Astrocyte (in vitro differentiated cells and primary cell): ENCODE results near the gene VIM.

Source experiments
- EZH2 ChIP-seq: IDR thresholded peaks from 2 replicates; pipeline ENCODE4 v1.6.1; 2012; ENCODE audit warnings: mild to moderate bottlenecking, low read length, inconsistent platforms; ENCODE audit not compliant: insufficient read depth
- TF ChIP-seq, protein P1 (sequence below): IDR thresholded peaks from 2 replicates; pipeline ENCODE4 v1.5.1; 2011; ENCODE audit warnings: low read depth, mild to moderate bottlenecking, inconsistent platforms, low read length, moderate library complexity; ENCODE audit not compliant: insufficient read depth

DNA sequence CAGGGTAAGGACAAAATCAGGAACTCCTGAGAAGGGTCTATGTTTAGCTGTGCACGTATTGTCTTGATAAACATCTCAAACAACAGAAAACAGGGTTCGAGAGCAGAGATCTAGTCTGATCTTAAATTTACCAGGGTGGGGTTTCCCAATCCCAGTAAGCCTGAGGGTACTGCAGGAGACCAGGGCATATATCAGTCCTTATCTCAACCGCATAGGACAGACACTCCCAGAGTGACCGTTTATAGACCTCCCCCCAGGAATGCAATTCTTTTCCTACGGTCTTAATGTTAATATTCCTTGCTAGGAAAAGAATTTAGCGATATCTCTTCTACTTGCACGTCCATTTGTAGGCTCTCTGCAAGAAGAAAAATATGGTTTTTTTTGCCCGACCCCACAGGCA lies 35.5 kb downstream of the VIM start:
- TF ChIP-seq, protein P1, sequence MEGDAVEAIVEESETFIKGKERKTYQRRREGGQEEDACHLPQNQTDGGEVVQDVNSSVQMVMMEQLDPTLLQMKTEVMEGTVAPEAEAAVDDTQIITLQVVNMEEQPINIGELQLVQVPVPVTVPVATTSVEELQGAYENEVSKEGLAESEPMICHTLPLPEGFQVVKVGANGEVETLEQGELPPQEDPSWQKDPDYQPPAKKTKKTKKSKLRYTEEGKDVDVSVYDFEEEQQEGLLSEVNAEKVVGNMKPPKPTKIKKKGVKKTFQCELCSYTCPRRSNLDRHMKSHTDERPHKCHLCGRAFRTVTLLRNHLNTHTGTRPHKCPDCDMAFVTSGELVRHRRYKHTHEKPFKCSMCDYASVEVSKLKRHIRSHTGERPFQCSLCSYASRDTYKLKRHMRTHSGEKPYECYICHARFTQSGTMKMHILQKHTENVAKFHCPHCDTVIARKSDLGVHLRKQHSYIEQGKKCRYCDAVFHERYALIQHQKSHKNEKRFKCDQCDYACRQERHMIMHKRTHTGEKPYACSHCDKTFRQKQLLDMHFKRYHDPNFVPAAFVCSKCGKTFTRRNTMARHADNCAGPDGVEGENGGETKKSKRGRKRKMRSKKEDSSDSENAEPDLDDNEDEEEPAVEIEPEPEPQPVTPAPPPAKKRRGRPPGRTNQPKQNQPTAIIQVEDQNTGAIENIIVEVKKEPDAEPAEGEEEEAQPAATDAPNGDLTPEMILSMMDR, result no peak
- no peak for TF ChIP-seq EZH2
